Subcutaneous abdominal adipose tissue (tissue), 5 donors: ENCODE data around the gene DCP1B.

Experiments
- H3K27ac ChIP-seq: one replicate; pipeline ENCODE4 v1.7.0; 2013; ENCODE audit warnings: low read depth, mild to moderate bottlenecking, inconsistent platforms, low read length, moderate library complexity
- H3K27me3 ChIP-seq, 5 donors: one replicate each; pipeline ENCODE4 v1.7.0; 2013; ENCODE audit warnings: low read length in 5 of 5, inconsistent platforms in 1 of 5; ENCODE audit not compliant: control insufficient read depth in 5 of 5, insufficient read depth in 4 of 5
- H3K36me3 ChIP-seq, 5 donors: one replicate each; pipeline ENCODE4 v1.7.0; 2013; ENCODE audit warnings: low read length in 5 of 5; ENCODE audit not compliant: control insufficient read depth in 5 of 5, insufficient read depth in 5 of 5
- H3K4me1 ChIP-seq, 5 donors: one replicate each; pipeline ENCODE4 v1.7.0; 2013; ENCODE audit warnings: low read length in 5 of 5, mild to moderate bottlenecking in 3 of 5, moderate library complexity in 1 of 5; ENCODE audit not compliant: control insufficient read depth in 5 of 5, insufficient read depth in 5 of 5
- H3K4me3 ChIP-seq, 5 donors: one replicate each; pipeline ENCODE4 v1.7.0; 2013; ENCODE audit warnings: low read length in 5 of 5, low read depth in 1 of 5
- H3K9ac ChIP-seq, 5 donors: one replicate each; pipeline ENCODE4 v1.7.0; 2013; ENCODE audit warnings: low read length in 5 of 5, mild to moderate bottlenecking in 4 of 5, moderate library complexity in 3 of 5
- H3K9me3 ChIP-seq, 5 donors: one replicate each; pipeline ENCODE4 v1.7.0; 2013; ENCODE audit warnings: low read length in 5 of 5; ENCODE audit not compliant: control insufficient read depth in 5 of 5
- donor health status: healthy.
- donor health status: healthy.
- donor health status: healthy.
- donor health status: healthy.
- donor health status: healthy.

Gene DCP1B

DNA sequence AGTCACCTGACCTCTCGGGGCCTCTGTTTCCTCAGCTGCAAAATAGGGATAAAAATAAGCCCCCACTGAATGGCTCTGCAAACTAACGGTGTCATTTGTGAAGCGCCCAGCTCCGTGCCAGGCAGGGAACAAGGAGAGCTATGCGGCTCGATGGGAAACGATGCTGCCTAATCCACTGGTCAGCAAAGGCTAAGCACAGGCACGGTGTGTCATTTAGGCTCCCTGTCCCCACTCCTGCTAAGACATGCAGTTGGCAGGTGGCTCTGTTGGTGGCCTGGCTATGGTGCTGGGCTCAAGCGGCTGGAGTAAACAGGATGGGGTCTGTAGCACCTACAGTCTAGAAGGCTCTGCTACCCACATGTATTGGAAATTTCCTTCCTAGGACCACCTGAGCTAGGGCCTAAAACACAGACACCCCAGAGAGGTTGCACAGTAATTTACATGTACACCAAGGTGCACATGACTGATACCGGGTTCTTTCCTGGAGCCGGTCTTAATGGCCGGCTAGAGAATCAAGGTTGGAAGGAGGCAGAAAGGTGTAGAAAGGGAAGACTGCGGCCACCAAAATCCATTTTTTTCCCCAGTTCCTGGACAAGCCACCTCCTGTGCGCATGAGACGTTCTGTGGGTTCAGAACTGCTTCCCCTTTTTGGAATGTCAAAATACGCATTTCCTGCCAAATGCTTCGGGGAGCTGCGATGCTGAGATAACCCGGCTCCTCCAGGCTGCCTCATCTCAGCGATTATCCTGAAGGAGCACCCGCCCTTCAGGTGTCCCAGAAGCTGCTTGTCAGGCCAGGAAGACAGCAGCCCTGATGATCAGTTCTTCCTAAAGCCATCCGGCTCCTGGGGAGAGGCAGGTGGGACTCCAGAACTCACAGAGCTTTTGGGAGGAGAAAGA lies 86.8 kb downstream of the DCP1B start:
- H3K9ac ChIP-seq = peak overlapping the region in 4 of 5 donors; percentile 24 to 68 (median 66)
- peaks cover 0 to 17% (median 3%) of the 10 kb centered on the region in 5 donors for H3K4me1 ChIP-seq
- H3K9me3 ChIP-seq = no peaks in the 10 kb centered on the region
- H3K27me3 ChIP-seq = peaks cover 0 to 12% (median 0%) of the 10 kb centered on the region in 5 donors
- peak overlapping the region; percentile 19 to 65 (median 57) for H3K4me3 ChIP-seq
- H3K36me3 ChIP-seq = no peaks in the 10 kb centered on the region
- H3K27ac ChIP-seq = peak overlapping the region; percentile 11

DNA sequence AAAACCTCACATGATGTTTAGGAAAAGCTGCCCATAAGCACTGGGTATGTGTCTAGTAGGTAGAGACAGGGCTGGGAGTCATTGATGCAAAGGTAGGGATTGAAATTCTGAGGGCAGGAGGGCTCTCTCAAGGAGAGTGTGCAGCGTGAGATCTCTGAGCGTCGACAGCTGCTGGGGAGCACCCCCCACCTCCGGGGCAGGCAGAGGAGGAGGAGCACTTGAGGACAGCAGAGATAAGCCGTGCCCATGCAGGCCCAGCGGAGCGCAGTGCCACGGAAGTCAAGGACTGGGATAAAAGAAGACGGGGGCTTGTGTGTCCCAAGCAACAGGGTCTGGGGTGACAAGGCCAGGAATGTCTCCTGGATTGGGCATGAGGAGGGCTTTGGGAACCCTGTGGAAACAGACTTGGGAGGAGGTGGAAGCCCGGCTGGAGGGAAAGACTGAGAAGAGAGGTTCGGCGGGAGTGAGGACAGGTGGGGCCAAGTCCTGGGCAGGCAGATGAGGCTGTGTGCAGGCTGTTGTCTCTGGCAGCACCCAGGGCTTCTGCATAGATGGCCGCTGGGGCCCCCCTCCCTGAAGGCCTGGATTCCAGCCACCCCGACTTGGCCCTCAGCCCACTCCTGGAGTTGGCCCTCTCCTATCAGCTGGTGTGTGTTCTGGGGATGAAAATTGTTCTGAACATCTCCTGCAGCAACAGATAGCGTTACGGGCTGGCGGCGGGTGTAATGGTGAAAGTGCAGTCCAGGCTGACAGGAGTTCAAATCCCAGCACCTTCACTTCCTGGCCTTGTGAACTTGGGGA lies 87.7 kb downstream of the DCP1B start:
- peaks cover 0 to 15% (median 0%) of the 10 kb centered on the region in 5 donors for H3K27me3 ChIP-seq
- no peak overlapping the region for H3K27ac ChIP-seq
- peaks cover 0 to 17% (median 3%) of the 10 kb centered on the region in 5 donors for H3K4me1 ChIP-seq

GRCh38 chr12:1915082-1915968 lies 88.9 kb downstream of the DCP1B start:
- Histone ChIP-seq H3K27me3 (peaks cover 0 to 15% (median 0%) of the 10 kb centered on the region in 5 donors), H3K9ac (no peak overlapping the region), H3K9me3 (no peaks in the 10 kb centered on the region), H3K27ac (no peak overlapping the region), H3K4me1 (peaks cover 0 to 11% (median 0%) of the 10 kb centered on the region in 5 donors), H3K36me3 (no peaks in the 10 kb centered on the region), H3K4me3 (no peak overlapping the region)

More for the DNA sequence above, 87.7 kb downstream of the DCP1B start:
- no peak overlapping the region for H3K4me3 ChIP-seq
- no peaks in the 10 kb centered on the region for H3K36me3 ChIP-seq
- no peaks in the 10 kb centered on the region for H3K9me3 ChIP-seq
- H3K9ac ChIP-seq = no peak overlapping the region

DNA sequence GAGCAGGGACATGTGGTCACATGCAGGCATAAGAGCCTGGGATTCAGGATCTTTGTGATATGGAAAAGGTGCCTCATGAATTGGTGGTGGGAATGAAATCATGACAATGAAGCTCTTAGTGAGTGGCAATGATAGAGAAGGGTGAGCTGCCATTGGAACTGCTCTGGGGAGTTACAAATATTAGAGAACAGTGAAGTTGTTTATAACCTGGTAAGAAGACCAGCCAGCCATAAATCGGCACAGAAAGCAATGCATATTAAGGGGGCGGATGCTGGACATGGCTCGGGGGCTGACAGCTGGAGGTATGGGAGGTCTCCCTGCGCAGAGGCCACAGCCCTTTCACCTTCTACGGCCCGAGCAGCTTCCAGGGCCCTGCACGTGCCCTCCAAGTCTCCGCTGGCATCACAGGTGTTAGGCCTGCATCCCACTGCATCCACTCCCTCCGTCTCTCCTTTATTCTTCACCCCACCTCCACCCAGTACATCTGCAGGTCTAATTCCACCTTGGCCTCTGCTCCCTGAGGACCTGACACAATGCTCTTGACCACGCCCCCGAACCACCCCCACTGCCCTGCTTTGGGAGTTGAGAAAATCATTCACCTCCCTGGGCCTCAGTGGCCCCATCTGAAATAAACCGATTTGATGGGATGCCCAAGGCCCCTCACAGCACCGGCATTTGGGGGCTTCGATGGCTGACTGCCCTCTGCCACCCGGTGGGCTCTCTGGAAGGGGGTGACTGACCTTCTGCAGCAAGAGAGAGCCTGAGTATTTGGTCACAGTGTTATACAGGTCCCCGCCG lies 89.9 kb downstream of the DCP1B start:
- Histone ChIP-seq H3K27ac (no peak overlapping the region), H3K36me3 (no peaks in the 10 kb centered on the region), H3K9me3 (no peaks in the 10 kb centered on the region), H3K9ac (no peak overlapping the region), H3K4me3 (no peak overlapping the region), H3K27me3 (peaks cover 0 to 20% (median 4%) of the 10 kb centered on the region in 5 donors), H3K4me1 (peaks cover 0 to 11% (median 0%) of the 10 kb centered on the region in 5 donors)

DNA sequence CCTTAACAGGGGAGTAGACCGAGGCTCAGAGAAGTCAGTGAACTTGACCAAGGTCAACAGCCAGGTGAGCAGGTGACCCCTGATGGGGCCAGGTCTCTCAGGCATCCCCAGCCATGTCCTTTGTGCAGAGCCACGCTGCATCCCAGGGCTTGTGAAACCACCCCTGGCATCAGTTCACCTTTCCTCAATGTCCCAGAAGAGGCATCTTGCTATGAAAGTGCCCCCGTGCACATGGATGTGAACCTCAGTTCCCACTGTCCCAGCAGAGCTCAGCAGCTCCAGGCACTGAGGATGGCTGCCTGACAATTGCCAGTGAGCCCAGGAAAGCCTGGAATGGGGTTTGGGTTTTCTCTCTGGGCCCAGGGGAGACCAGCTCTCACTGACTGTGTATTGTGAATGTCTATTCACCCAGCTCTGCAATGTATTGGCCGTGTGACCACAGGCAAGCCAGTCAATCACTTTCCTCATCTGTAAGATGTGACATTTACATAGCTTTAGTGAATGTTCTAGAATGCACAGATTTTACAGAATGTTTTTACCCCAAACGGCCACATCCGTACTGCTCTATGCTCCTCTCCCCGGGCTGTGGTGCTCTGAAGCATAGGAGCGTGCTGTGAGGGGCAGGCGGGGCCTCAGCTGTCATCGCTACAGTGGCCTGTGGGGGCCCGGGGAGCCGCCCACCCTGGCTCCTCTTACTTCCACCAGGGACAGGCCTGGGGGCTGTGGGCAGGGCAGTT lies 90.7 kb downstream of the DCP1B start:
- H3K9ac ChIP-seq = no peak overlapping the region
- no peak overlapping the region for H3K4me3 ChIP-seq
- H3K27me3 ChIP-seq = peaks cover 0 to 20% (median 6%) of the 10 kb centered on the region in 5 donors
- H3K4me1 ChIP-seq = peaks cover 0 to 6% (median 0%) of the 10 kb centered on the region in 5 donors
- H3K9me3 ChIP-seq = no peaks in the 10 kb centered on the region
- H3K36me3 ChIP-seq = no peaks in the 10 kb centered on the region
- H3K27ac ChIP-seq = no peak overlapping the region

- Histone ChIP-seq H3K27ac (no peak overlapping the region), H3K4me1 (peaks cover 0 to 7% (median 0%) of the 10 kb centered on the region in 5 donors), H3K9ac (no peak overlapping the region), H3K36me3 (no peaks in the 10 kb centered on the region), H3K4me3 (no peak overlapping the region), H3K27me3 (peaks cover 4 to 24% (median 13%) of the 10 kb centered on the region in 5 donors), H3K9me3 (peaks cover 0 to under 1% (median 0%) of the 10 kb centered on the region in 5 donors)
These were observed 91.5 kb downstream of the DCP1B start for GRCh38 chr12:1912580-1913376.

- no peak overlapping the region for H3K27ac ChIP-seq
- H3K4me1 ChIP-seq = peaks cover 0 to 4% (median 0%) of the 10 kb centered on the region in 5 donors
- no peak overlapping the region for H3K4me3 ChIP-seq
- H3K9me3 ChIP-seq = peaks cover 0 to 4% (median 0%) of the 10 kb centered on the region in 5 donors
- peaks cover 4 to 19% (median 13%) of the 10 kb centered on the region in 5 donors for H3K27me3 ChIP-seq
- no peak overlapping the region for H3K9ac ChIP-seq
- H3K36me3 ChIP-seq = no peaks in the 10 kb centered on the region
These were observed 92.4 kb downstream of the DCP1B start for GRCh38 chr12:1911598-1912575.
